ENCODE results near the gene FOXJ3. TPM values are rescaled to one million over a fixed set of nuclear protein-coding genes. Genes with fewer than 3 reads are reported as not detected.
"Not testable (repeated sequence)": the region's sequence is repeated elsewhere in the genome, so short reads cannot be mapped to it uniquely, and the experiment has no call there.

Gene FOXJ3
- total and polyA plus RNA-seq, 3 experiments from 2014 or later, result 35.7 to 48.3 (median 48.0) TPM

DNA sequence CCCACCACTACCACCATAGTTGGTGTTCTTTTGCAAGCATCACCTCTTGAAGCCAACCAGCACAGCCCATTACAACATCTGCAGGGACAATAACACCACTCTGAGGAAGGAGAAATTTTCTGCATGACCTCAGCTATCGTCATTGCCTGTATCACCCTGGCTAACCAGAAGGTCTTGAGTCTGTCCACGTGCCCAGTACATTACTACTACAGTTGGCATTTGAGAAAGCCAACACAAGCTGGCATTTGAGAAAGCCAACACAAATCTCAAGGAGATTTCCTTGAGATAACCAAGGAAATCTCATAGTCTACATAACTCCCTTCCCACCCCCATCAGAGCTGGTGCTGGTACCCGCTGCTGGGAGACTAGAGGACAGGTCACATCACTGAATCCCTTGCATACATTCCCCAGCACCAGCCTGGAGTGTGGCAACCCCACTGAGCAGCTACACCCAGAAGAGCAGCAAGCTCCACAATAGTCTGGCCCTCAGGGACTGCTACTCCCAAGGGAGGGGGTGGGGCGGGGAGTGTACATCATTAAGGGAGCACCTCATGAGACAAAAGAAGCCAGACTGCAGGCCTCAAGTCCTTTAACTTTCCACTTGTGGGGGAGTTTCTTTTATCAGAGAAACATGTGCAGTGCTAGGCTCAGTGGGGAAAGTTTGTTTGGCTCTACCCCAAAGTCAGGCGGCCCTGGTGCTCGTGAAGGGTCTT lies 124.5 kb downstream of the FOXJ3 start:
- Histone ChIP-seq H3K27ac (ENCODE audit: low read depth, low read length) (no peak overlapping the region), H3K9me3 (ENCODE audit: low read length) (no peaks in the 10 kb centered on the region), H3K36me3 (ENCODE audit: insufficient read depth, low read length) (peaks cover 8% of the 10 kb centered on the region), H3K4me3 (ENCODE audit: low read length) (no peak overlapping the region), H3K27me3 (ENCODE audit: insufficient read depth, low read length, poor library complexity, severe bottlenecking) (no peaks in the 10 kb centered on the region), H3K4me1 (ENCODE audit: insufficient read depth, low read length) (no peaks in the 10 kb centered on the region)
- H3K4me3 Mint-ChIP-seq, result no peak overlapping the region
- DNase-seq, result no peak
- peaks cover 48 to 68% (median 66%) of the 10 kb centered on the region in 3 donors for H3K4me1 Mint-ChIP-seq
- no peak overlapping the region for H3K27ac Mint-ChIP-seq
- H3K27me3 Mint-ChIP-seq, result no peaks in the 10 kb centered on the region
- peaks cover 29 to 58% (median 51%) of the 10 kb centered on the region in 3 donors for H3K36me3 Mint-ChIP-seq
- ChIA-PET POLR2A (no interaction called here), CTCF (no interaction called here)
- peaks cover 12 to 18% (median 14%) of the 10 kb centered on the region in 5 donors for H3K9me3 Mint-ChIP-seq

- no peak overlapping the region for H3K27ac ChIP-seq (ENCODE audit: low read depth, low read length)
- ChIA-PET CTCF (no interaction called here), POLR2A (no interaction called here)
- no peak overlapping the region for H3K4me3 ChIP-seq (ENCODE audit: low read length)
- DNase-seq, result no peak
- peaks cover 30 to 60% (median 53%) of the 10 kb centered on the region in 3 donors for H3K36me3 Mint-ChIP-seq
- peaks cover 49 to 68% (median 62%) of the 10 kb centered on the region in 3 donors for H3K4me1 Mint-ChIP-seq
- peaks cover 11 to 17% (median 14%) of the 10 kb centered on the region in 5 donors for H3K9me3 Mint-ChIP-seq
- H3K4me1 ChIP-seq (ENCODE audit: insufficient read depth, low read length), result no peaks in the 10 kb centered on the region
- H3K4me3 Mint-ChIP-seq, result no peak overlapping the region
- no peaks in the 10 kb centered on the region for H3K27me3 Mint-ChIP-seq
- H3K9me3 ChIP-seq (ENCODE audit: low read length), result no peaks in the 10 kb centered on the region
- H3K27me3 ChIP-seq (ENCODE audit: insufficient read depth, low read length, poor library complexity, severe bottlenecking), result no peaks in the 10 kb centered on the region
- peak overlapping the region in 1 of 8 donors; percentile 17 for H3K27ac Mint-ChIP-seq
- H3K36me3 ChIP-seq (ENCODE audit: insufficient read depth, low read length), result peaks cover 7% of the 10 kb centered on the region
Measured at GRCh38 chr1:42209526-42210251, 125.3 kb downstream of the FOXJ3 start.

- H3K36me3 ChIP-seq (ENCODE audit: insufficient read depth, low read length); H3K4me3 ChIP-seq (ENCODE audit: low read length); H3K27me3 Mint-ChIP-seq; DNase-seq; POLR2A ChIA-PET; H3K27me3 ChIP-seq (ENCODE audit: insufficient read depth, low read length, poor library complexity, severe bottlenecking); H3K4me3 Mint-ChIP-seq; CTCF ChIA-PET; H3K27ac ChIP-seq (ENCODE audit: low read depth, low read length); H3K4me1 ChIP-seq (ENCODE audit: insufficient read depth, low read length); H3K9me3 ChIP-seq (ENCODE audit: low read length): not testable (repeated sequence)
- H3K27ac Mint-ChIP-seq, result peak overlapping the region in 3 of 8 donors; percentile 10 to 82 (median 52)
- peaks cover 9 to 18% (median 13%) of the 10 kb centered on the region in 5 donors for H3K9me3 Mint-ChIP-seq
- H3K4me1 Mint-ChIP-seq, result peaks cover 40 to 56% (median 48%) of the 10 kb centered on the region in 3 donors
- peaks cover 34 to 66% (median 55%) of the 10 kb centered on the region in 3 donors for H3K36me3 Mint-ChIP-seq
Measured at GRCh38 chr1:42206930-42207329, 128.1 kb downstream of the FOXJ3 start.

GRCh38 chr1:42206164-42206563 lies 128.9 kb downstream of the FOXJ3 start:
- ChIA-PET POLR2A (interaction anchor here (0.6 kb wide), 1 partner anchor 9 kb away, joined by 3 read pairs; no protein-coding TSS in a partner anchor), CTCF (no interaction called here)
- H3K9me3 Mint-ChIP-seq, result peaks cover 5 to 16% (median 15%) of the 10 kb centered on the region in 5 donors
- H3K4me3 Mint-ChIP-seq, result no peak overlapping the region
- H3K27me3 Mint-ChIP-seq, result no peaks in the 10 kb centered on the region
- H3K36me3 Mint-ChIP-seq, result peaks cover 38 to 66% (median 56%) of the 10 kb centered on the region in 3 donors
- Histone ChIP-seq H3K27ac (ENCODE audit: low read depth, low read length) (no peak overlapping the region), H3K36me3 (ENCODE audit: insufficient read depth, low read length) (peaks cover 9% of the 10 kb centered on the region), H3K9me3 (ENCODE audit: low read length) (peaks cover 7% of the 10 kb centered on the region), H3K27me3 (ENCODE audit: insufficient read depth, low read length, poor library complexity, severe bottlenecking) (no peaks in the 10 kb centered on the region), H3K4me3 (ENCODE audit: low read length) (no peak overlapping the region), H3K4me1 (ENCODE audit: insufficient read depth, low read length) (no peaks in the 10 kb centered on the region)
- no peak for DNase-seq
- H3K27ac Mint-ChIP-seq, result peak overlapping the region in 2 of 8 donors; percentile 23 to 72
- peaks cover 36 to 51% (median 42%) of the 10 kb centered on the region in 3 donors for H3K4me1 Mint-ChIP-seq

DNA sequence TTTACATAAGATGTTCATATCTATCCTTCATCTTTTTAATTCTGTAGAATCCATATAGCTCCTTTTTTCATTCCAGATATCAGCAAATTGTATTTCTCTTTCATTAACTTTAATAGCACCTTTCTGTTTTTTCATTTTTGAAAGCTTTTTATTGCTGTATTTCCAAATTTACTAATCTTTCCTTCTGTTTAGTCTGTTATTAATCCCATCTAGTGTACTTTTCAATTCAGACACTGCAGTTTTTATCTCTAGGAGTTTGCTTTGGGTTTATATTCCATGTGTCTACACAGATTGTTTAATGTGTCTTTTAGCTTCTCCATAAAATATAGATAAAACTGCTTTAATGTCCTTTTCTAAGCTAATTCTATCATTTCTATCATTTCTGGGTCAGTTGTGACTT lies 133.0 kb downstream of the FOXJ3 start:
- no peak overlapping the region for H3K4me3 ChIP-seq (ENCODE audit: low read length)
- H3K27me3 Mint-ChIP-seq, result no peaks in the 10 kb centered on the region
- no peak overlapping the region for H3K27ac Mint-ChIP-seq
- H3K36me3 Mint-ChIP-seq, result peaks cover 43 to 80% (median 55%) of the 10 kb centered on the region in 3 donors
- H3K4me3 Mint-ChIP-seq, result no peak overlapping the region
- peaks cover 16% of the 10 kb centered on the region for H3K36me3 ChIP-seq (ENCODE audit: insufficient read depth, low read length)
- peaks cover 7% of the 10 kb centered on the region for H3K9me3 ChIP-seq (ENCODE audit: low read length)
- peaks cover 5 to 16% (median 15%) of the 10 kb centered on the region in 5 donors for H3K9me3 Mint-ChIP-seq
- peaks cover 7 to 12% (median 12%) of the 10 kb centered on the region in 3 donors for H3K4me1 Mint-ChIP-seq
- no peaks in the 10 kb centered on the region for H3K4me1 ChIP-seq (ENCODE audit: insufficient read depth, low read length)
- no peaks in the 10 kb centered on the region for H3K27me3 ChIP-seq (ENCODE audit: insufficient read depth, low read length, poor library complexity, severe bottlenecking)
- POLR2A ChIA-PET, result no interaction called here
- CTCF ChIA-PET, result no interaction called here
- H3K27ac ChIP-seq (ENCODE audit: low read depth, low read length), result no peak overlapping the region
- no peak for DNase-seq

- Histone ChIP-seq H3K36me3 (ENCODE audit: insufficient read depth, low read length) (peaks cover 7% of the 10 kb centered on the region), H3K27me3 (ENCODE audit: insufficient read depth, low read length, poor library complexity, severe bottlenecking) (no peaks in the 10 kb centered on the region), H3K4me3 (ENCODE audit: low read length) (no peak overlapping the region), H3K9me3 (ENCODE audit: low read length) (peaks cover 6% of the 10 kb centered on the region), H3K4me1 (ENCODE audit: insufficient read depth, low read length) (no peaks in the 10 kb centered on the region), H3K27ac (ENCODE audit: low read depth, low read length) (no peak overlapping the region)
- Mint-ChIP-seq H3K4me3 (no peak overlapping the region), H3K9me3 (peaks cover 5 to 13% (median 13%) of the 10 kb centered on the region in 5 donors), H3K27ac (peak overlapping the region in 1 of 8 donors; percentile 21), H3K4me1 (peaks cover 0 to 5% (median 2%) of the 10 kb centered on the region in 3 donors), H3K27me3 (no peaks in the 10 kb centered on the region), H3K36me3 (peaks cover 27 to 81% (median 30%) of the 10 kb centered on the region in 3 donors)
- POLR2A ChIA-PET, result no interaction called here
- no peak for DNase-seq
- CTCF ChIA-PET, result interaction anchor here (1.0 kb wide), 1 partner anchor 25 kb away, joined by 5 read pairs; no protein-coding TSS in a partner anchor
Measured at GRCh38 chr1:42198251-42198650, 136.8 kb downstream of the FOXJ3 start.

GRCh38 chr1:42195841-42196240 lies 139.2 kb downstream of the FOXJ3 start:
- CTCF ChIA-PET, result interaction anchor here (1.2 kb wide), 1 partner anchor 22 kb away, joined by 5 read pairs; no protein-coding TSS in a partner anchor
- no peak for DNase-seq

DNA sequence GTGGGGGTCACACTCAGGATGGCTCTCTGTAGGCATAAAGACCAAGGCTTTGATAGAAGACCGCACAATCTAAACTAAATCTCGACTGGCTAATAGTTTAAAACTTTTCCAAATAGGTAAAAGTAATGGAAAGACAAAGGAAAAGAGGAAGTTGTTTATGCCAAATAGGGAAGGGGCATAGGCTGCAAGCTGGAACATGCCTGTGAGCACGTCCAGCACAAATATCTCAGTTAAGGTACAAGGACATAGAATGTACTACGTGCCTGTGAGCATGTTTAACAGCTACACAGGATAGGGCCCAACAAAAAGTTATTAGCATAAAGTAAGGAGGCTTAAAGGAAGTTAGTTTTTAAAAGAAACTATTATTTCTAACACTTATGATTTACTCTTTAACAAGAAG lies 142.9 kb downstream of the FOXJ3 start:
- peak overlapping the region in 2 of 8 donors; percentile 5 to 23 for H3K27ac Mint-ChIP-seq
- Histone ChIP-seq H3K9me3 (ENCODE audit: low read length) (no peaks in the 10 kb centered on the region), H3K27ac (ENCODE audit: low read depth, low read length) (no peak overlapping the region), H3K4me3 (ENCODE audit: low read length) (no peak overlapping the region), H3K4me1 (ENCODE audit: insufficient read depth, low read length) (no peaks in the 10 kb centered on the region), H3K27me3 (ENCODE audit: insufficient read depth, low read length, poor library complexity, severe bottlenecking) (no peaks in the 10 kb centered on the region), H3K36me3 (ENCODE audit: insufficient read depth, low read length) (peaks cover 30% of the 10 kb centered on the region)
- POLR2A ChIA-PET, result no interaction called here
- H3K36me3 Mint-ChIP-seq, result peaks cover 6 to 88% (median 21%) of the 10 kb centered on the region in 3 donors
- no peak overlapping the region for H3K4me3 Mint-ChIP-seq
- CTCF ChIA-PET, result interaction anchor here (1.1 kb wide), 1 partner anchor 18 kb away, joined by 4 read pairs; no protein-coding TSS in a partner anchor
- H3K4me1 Mint-ChIP-seq, result peaks cover 13 to 18% (median 17%) of the 10 kb centered on the region in 3 donors
- no peaks in the 10 kb centered on the region for H3K9me3 Mint-ChIP-seq
- no peak for DNase-seq
- no peaks in the 10 kb centered on the region for H3K27me3 Mint-ChIP-seq

More at GRCh38 chr1:42195841-42196240, 139.2 kb downstream of the FOXJ3 start:
- H3K27ac ChIP-seq (ENCODE audit: low read depth, low read length), result no peak overlapping the region
- no peaks in the 10 kb centered on the region for H3K9me3 Mint-ChIP-seq
- H3K4me1 Mint-ChIP-seq, result peaks cover 13 to 19% (median 17%) of the 10 kb centered on the region in 3 donors
- H3K4me1 ChIP-seq (ENCODE audit: insufficient read depth, low read length), result no peaks in the 10 kb centered on the region
- no peaks in the 10 kb centered on the region for H3K27me3 ChIP-seq (ENCODE audit: insufficient read depth, low read length, poor library complexity, severe bottlenecking)
- H3K27me3 Mint-ChIP-seq, result no peaks in the 10 kb centered on the region
- H3K4me3 Mint-ChIP-seq, result no peak overlapping the region
- no peak overlapping the region for H3K4me3 ChIP-seq (ENCODE audit: low read length)
- H3K9me3 ChIP-seq (ENCODE audit: low read length), result no peaks in the 10 kb centered on the region
- peaks cover 14% of the 10 kb centered on the region for H3K36me3 ChIP-seq (ENCODE audit: insufficient read depth, low read length)
- peaks cover 10 to 77% (median 21%) of the 10 kb centered on the region in 3 donors for H3K36me3 Mint-ChIP-seq
- no peak overlapping the region for H3K27ac Mint-ChIP-seq
- POLR2A ChIA-PET, result no interaction called here

All from CD8-positive, alpha-beta memory T cell (primary cell).